Activated CD4-positive, alpha-beta T cell treated with anti-CD3 and anti-CD28 coated beads for 48 hours (primary cell): ENCODE data around the gene ZNF770.
A peak's percentile ranks its signal among the peaks of the same experiment; 100 is the strongest.

Experiments
- DNase-seq: peaks from one replicate; pipeline ENCODE4 v3.0.0-alpha.2; 2020

ZNF770 gene

GRCh38 chr15:34988027-34988902, at the start of gene ZNF770:
Gene ZNF770 (minus strand): TSS chr15:34988287. CDS start chr15:34983434, 4,853 bp downstream.
- DNase-seq, result peak; percentile 86

- DNase-seq, result no peak
Observed at GRCh38 chr15:35028235-35028984, 40.3 kb upstream of the ZNF770 start.

- no peak for DNase-seq
Observed at GRCh38 chr15:35023804-35024203, 35.7 kb upstream of the ZNF770 start.

GRCh38 chr15:35020974-35021373, 32.9 kb upstream of the ZNF770 start:
- no peak for DNase-seq

GRCh38 chr15:35019404-35020327, 31.6 kb upstream of the ZNF770 start:
- no peak for DNase-seq

- no peak for DNase-seq
Observed at GRCh38 chr15:35014241-35014640, 26.2 kb upstream of the ZNF770 start.

- no peak for DNase-seq
Observed at GRCh38 chr15:35013370-35013769, 25.3 kb upstream of the ZNF770 start.

- no peak for DNase-seq
Observed at GRCh38 chr15:35007397-35007796, 19.3 kb upstream of the ZNF770 start.

- no peak for DNase-seq
Observed at GRCh38 chr15:35005933-35006332, 17.8 kb upstream of the ZNF770 start.

GRCh38 chr15:35003928-35004327, 15.8 kb upstream of the ZNF770 start:
- DNase-seq, result no peak

- no peak for DNase-seq
Observed at GRCh38 chr15:35000511-35000910, 12.4 kb upstream of the ZNF770 start.

GRCh38 chr15:34999906-35000305, 11.8 kb upstream of the ZNF770 start:
- no peak for DNase-seq

GRCh38 chr15:34994925-34995324, 6.8 kb upstream of the ZNF770 start:
- no peak for DNase-seq

GRCh38 chr15:34993877-34994276, 5.8 kb upstream of the ZNF770 start:
- DNase-seq, result peak; percentile 48

GRCh38 chr15:34993412-34993811, 5.3 kb upstream of the ZNF770 start:
- DNase-seq, result peak; percentile 26

GRCh38 chr15:34987609-34988026, 469 bp downstream of the ZNF770 start:
- no peak for DNase-seq

GRCh38 chr15:34986771-34987480, 1.2 kb downstream of the ZNF770 start:
- no peak for DNase-seq

- no peak for DNase-seq
Observed at GRCh38 chr15:34986326-34986725, 1.8 kb downstream of the ZNF770 start.

- no peak for DNase-seq
Observed at GRCh38 chr15:34984889-34985630, 3.0 kb downstream of the ZNF770 start.

- no peak for DNase-seq
Observed at GRCh38 chr15:34976743-34977142, 11.3 kb downstream of the ZNF770 start.

GRCh38 chr15:34976073-34976472, 12.0 kb downstream of the ZNF770 start:
- DNase-seq, result no peak
